GM10266 (cell line): Measurements from ENCODE around the gene DCAF8.

Source experiments
- DNase-seq: peaks from one replicate; pipeline ENCODE4 v3.0.0; 2012; ENCODE audit errors: extremely low spot score
- TF ChIP-seq, protein P1 (sequence below): IDR thresholded peaks from 2 replicates; pipeline ENCODE4 v1.5.1; 2012; ENCODE audit warnings: mild to moderate bottlenecking, low read depth; ENCODE audit not compliant: control insufficient read depth, insufficient read depth; ENCODE audit errors: missing control alignments

The DCAF8 gene

DNA sequence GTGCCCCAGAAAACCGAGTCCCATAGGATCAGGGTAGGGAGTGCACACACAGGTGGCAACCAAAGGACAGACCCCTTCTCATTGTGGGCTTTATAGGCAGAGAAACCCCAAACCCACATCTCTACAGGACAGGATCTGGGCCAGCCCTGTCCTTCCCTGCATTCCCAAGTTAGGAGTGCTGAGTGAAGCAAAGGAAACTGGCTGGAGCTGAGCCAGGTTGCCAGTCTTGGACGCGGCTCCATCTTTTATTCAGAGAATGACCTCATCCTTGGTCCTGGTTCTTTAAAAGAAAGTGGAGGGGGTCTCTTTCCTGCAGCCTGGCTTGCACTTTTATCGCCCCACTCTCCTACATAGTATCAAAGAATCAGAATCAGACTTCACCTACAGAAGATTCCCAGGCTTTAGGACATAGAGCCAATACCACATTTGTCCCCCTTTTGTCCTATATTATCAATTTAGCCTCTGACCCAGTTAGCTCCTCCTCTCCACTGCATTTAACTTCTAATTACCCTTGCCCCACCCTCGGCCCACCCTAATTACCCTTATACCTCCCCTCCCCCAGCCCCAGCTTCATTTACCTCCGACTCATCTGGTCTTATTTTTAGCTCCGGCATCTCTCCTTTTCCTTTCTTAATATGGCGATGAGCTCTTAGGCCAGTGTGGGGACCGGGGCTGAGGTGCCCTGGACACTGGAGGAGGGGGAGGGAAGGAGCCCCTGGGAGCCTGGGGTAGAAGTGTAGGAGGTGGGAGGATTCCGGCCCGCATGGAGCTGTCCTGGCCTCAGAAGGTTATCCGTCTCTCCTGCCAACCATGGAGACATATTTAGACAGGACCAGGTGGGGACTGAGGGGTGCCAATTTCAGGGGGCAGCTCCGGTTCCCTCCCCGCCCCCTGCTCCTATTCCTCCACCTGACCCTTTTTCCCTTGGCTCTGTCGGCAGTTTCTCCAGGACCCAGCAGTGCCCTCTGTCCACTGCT is 72.4 kb downstream of the DCAF8 start, which contains the start of gene CASQ1:
Gene CASQ1, plus strand, starts transcription at position 927 of the 977 bp plus-strand sequence. CDS start 177 bp downstream, outside the sequence.
- TF ChIP-seq, protein P1, sequence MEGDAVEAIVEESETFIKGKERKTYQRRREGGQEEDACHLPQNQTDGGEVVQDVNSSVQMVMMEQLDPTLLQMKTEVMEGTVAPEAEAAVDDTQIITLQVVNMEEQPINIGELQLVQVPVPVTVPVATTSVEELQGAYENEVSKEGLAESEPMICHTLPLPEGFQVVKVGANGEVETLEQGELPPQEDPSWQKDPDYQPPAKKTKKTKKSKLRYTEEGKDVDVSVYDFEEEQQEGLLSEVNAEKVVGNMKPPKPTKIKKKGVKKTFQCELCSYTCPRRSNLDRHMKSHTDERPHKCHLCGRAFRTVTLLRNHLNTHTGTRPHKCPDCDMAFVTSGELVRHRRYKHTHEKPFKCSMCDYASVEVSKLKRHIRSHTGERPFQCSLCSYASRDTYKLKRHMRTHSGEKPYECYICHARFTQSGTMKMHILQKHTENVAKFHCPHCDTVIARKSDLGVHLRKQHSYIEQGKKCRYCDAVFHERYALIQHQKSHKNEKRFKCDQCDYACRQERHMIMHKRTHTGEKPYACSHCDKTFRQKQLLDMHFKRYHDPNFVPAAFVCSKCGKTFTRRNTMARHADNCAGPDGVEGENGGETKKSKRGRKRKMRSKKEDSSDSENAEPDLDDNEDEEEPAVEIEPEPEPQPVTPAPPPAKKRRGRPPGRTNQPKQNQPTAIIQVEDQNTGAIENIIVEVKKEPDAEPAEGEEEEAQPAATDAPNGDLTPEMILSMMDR, result no peak
- no peak for DNase-seq

DNA sequence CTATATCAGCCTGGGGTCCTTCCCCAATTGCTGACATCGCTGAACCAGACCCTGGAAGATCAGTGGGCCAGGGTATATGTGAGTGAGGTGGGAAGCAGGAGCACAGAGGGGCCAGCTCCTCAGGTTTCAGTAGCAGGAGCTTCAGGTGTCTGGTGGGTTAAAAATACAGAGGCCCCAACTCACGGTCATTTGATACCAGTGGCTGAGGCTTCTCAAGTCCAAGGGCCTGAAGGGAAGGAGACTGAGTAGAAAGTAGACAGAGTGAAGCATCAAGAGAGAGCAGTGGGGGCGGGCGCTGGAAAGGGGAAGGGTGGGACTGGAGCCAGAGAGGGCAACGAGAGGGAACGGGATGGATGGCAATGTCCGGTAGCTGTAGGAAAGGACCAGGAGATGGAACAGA is 74.0 kb downstream of the DCAF8 start:
- TF ChIP-seq, protein P1, result no peak

DNA sequence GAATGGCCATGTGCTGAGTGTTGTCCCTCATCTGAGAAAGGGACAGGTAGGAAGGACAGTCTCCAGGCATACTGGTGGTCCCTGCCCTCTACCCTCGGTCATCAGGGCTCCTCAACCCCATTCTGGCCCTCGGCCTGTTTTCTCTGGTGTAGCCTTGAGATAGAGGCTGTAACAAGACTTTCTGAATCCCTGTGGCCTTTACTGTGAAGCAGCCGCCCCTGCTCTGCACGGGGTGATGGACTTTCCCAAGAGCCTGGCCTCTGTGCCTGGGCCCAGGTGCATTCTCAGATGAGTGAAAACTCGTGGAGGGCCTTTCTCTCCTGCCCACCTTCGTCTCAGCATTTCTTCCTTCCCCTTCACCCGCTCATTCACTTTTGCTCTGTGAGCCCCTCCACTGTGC is 74.9 kb downstream of the DCAF8 start:
- TF ChIP-seq, protein P1, result no peak
- DNase-seq, result no peak

More for the DNA sequence above, 74.0 kb downstream of the DCAF8 start:
- no peak for DNase-seq

DNA sequence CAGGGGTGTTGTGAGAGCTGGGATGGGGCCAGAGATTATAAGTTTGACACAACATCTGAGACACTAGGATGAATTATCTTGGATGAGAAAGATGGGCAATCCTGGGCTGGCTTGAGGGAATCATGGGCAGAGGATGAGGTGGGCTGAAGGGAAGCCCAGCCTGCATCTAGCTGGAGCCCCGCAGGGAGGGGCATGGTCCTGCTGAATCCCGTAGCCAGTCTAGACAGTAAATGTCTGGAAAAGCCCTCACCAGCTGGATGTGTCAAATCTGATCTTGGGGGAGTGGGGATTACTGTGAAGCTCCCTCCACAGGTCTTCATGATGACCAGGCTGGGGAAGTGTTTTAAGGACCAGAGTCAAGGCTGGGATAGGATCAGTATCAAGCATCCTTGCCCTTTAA is 75.6 kb downstream of the DCAF8 start:
- TF ChIP-seq, protein P1, result no peak
- no peak for DNase-seq

DNA sequence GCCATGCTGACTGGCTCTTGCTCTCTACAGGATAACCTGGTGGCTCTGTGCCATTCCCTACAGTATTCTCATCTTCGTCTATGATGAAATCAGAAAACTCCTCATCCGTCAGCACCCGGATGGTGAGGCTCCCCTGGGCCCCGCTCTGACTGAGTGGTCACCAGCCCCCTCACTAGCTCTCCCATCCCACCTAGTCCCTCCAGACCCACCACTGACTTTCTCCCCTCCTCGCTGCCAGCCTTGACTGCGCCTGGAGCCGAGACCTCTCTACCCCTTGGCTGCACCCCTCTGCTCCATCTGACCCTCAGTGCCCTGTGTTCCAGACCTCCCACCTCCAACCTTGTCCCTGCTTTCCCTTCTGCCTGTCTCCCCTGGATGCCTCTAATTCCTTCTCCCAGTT is 76.1 kb downstream of the DCAF8 start:
- no peak for DNase-seq
- TF ChIP-seq, protein P1, result no peak

DNA sequence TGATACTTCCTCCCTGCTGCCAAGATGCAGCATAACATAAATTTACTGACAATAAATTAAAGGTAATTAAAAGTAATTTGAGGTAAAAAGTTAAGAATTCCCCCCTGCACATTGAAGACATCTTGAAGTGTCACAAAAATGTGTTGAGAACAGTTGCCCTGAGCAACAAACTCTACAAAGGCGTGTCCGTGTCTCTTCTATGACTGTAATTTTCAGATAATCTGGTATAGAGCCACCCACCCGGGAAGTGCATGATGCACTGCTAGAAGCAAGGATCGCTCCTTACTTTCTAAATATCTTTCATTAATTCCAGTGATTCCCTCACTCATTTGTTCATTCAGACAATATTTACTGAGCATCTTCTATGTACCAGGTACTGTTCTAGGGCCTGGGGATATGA is 83.0 kb downstream of the DCAF8 start:
- TF ChIP-seq, protein P1, result no peak

DNA sequence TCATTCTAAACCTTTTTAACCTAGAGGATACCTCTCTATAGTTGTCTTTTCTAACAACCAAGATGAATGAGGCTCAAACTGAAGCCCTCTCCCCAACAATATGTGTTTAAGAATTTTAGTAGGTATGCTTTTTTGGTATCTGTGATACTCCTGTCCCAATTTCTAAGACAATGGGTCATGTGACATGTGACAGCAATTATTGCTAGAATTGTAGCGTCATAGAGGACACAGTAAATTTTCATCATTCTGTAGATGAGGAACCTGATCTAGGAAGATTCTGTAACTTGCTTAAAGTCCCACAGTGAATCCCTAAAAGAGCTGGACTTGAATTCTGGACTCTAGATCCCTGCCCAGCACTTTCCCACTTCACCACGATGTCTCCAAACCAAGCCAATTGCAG is 83.6 kb downstream of the DCAF8 start:
- TF ChIP-seq, protein P1, result no peak
- DNase-seq, result no peak

More for the DNA sequence above, 83.0 kb downstream of the DCAF8 start:
- no peak for DNase-seq
